GM20000 (cell line): ENCODE data around the gene DAG1.

ENCODE experiments used
- DNase-seq: peaks from one replicate; pipeline ENCODE4 v3.0.0; 2012; ENCODE audit warnings: low spot score
- TF ChIP-seq, protein P1 (sequence below): IDR thresholded peaks from 2 replicates; pipeline ENCODE4 v1.5.1; 2012; ENCODE audit warnings: mild to moderate bottlenecking, control low read depth; ENCODE audit errors: extremely low read depth, missing control alignments

Gene DAG1

DNA sequence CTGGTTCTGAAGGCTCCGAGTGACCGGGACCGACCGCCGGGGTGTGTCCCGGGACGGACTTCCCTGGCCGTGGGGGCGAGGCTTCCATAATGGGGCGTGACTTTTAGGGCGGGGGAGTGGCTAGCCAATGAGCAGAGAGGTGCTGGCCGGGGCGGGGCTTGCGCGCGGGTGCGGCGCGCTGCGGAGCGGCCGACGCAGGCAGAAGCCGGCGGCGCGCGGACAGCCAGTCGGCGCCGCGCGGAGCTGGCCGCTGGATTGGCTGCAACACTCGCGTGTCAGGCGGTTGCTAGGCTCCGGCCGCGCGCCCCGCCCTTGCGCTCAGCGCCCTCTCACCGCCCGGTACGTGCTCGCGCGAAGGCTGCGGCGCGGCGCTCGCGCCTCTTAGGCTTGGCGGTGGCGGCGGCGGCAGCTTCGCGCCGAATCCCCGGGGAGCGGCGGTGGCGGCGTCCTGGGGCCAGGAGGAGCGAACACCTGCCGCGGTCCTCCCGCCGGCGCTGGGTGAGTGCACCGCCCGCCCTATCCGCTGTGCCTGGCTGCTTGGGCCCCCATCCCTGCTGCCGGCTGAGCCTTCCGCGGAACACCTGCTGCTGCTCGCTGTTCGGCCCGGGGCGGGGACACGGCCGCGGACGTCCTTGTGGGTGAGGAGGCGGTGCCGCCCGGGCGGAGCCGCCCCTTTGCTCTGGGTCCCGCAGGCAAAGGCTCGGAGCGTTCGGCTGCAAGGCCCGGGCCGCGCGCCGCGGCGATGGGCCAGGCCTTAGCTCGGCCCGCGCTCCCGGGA is at the start of gene DAG1:
DAG1 (plus strand) TSS at position 332 of the 778 bp plus-strand sequence. CDS start 40,268 bp downstream, outside the sequence.
- peak; percentile 99 for DNase-seq
- TF ChIP-seq, protein P1, sequence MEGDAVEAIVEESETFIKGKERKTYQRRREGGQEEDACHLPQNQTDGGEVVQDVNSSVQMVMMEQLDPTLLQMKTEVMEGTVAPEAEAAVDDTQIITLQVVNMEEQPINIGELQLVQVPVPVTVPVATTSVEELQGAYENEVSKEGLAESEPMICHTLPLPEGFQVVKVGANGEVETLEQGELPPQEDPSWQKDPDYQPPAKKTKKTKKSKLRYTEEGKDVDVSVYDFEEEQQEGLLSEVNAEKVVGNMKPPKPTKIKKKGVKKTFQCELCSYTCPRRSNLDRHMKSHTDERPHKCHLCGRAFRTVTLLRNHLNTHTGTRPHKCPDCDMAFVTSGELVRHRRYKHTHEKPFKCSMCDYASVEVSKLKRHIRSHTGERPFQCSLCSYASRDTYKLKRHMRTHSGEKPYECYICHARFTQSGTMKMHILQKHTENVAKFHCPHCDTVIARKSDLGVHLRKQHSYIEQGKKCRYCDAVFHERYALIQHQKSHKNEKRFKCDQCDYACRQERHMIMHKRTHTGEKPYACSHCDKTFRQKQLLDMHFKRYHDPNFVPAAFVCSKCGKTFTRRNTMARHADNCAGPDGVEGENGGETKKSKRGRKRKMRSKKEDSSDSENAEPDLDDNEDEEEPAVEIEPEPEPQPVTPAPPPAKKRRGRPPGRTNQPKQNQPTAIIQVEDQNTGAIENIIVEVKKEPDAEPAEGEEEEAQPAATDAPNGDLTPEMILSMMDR = no peak

DNA sequence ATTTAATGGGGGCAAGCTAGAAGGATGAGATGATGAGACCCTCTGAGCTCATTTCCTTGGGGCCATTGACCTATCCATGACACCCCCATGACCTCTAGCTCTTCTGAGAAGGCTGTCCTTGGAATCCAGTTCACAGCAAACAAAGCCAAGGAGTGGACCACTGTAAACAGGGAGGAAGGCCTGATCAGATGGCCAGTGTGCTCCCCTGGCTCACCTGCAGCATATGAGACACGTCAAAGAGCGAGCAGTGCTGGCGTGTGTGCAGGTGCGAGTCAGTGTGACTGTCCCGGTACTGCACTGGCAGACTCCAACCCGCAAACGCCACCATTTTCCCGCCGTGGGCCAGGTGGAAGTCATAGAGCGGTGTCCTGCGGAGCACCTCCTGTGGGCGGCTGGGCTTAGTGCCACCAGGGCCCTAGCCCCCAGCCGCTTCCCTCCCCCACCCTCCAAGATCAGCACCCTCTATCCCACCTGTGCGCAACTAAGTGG is 48.1 kb upstream of the DAG1 start:
- DNase-seq = no peak
- TF ChIP-seq, protein P1 = no peak

DNA sequence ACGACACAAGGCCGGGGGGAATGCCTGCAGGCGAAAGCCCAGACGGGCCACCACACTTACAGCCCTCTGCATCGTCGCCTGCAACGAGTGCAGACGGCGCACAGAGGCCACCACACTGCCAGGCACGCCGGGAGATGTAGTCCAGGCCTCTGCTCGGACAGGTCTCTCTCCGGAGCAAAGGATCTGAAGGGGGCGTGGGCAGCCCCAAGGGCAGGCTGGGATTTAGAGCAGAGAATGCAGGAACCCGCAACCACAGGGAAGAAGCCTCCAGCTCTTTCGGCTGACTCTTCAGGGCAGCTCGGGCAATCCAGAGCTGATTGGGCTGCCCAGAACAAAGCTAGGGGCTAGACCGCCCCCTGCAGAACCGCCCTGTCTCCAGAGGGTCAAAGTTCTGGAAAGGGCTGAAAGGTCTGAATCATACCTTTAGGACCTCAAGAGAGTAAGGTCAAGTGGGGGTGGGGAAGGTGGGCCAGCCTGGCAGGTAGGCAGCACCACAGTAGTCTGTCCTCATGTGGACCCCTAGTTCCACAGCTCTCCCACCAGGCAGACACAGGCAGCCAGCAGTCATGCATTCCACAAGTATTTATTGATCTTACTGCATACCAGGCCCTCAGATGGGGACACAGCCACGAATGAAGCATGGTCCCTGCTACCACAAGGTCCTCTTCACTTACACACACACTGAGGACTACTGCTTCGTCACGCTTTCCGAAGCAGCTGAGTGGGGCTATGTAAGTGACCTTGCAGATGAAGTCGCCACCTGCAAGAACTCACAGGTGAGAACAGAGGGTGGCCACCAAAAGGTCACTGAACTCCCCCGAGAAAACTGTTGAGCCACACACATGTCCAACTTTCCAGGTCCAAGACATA is 47.5 kb upstream of the DAG1 start, which contains the start of gene AMT:
AMT (minus strand) TSS at position 95 of the 870 bp plus-strand sequence; CDS start at position 72, 23 bp downstream.
- DNase-seq = no peak
- TF ChIP-seq, protein P1 = no peak

DNA sequence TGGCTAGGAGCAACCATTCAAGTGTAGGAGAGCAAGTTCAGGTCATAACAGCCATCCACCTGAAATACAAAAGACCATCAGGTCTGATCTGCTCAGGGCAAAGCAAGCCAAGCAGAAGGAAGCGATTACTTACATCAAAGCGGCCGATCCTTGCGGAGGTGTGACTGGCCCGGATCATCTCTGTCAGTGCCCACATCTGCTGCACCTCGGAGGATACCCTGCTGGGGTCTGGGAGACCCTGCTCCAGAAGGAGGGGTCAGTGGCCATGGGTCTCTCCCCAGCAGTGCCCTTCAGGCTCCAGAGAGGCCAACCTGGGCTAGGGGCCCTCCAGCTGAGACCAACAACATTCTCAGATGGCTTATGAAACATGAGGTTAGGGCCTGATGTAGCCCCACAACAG is 45.3 kb upstream of the DAG1 start:
- TF ChIP-seq, protein P1 = no peak
- no peak for DNase-seq

DNA sequence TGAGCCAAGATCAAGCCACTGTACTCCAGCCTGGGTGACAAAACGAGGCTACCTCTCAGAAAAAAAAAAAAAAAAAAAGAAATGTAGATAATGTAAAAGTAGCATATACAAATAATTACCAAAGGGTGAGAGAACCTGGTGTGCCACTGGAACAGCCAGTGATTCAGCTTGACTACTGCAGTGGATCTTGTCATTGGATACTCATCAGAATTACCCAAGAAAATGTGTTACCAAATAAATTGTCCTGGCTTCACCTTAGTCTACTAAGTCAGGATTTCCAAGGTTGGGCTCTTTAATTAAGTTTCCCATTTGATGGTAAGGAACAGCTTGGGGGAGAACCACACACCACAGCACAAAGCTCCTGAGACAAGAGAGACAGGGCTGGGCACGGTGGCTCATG is 42.5 kb upstream of the DAG1 start:
- TF ChIP-seq, protein P1 = no peak
- no peak for DNase-seq

DNA sequence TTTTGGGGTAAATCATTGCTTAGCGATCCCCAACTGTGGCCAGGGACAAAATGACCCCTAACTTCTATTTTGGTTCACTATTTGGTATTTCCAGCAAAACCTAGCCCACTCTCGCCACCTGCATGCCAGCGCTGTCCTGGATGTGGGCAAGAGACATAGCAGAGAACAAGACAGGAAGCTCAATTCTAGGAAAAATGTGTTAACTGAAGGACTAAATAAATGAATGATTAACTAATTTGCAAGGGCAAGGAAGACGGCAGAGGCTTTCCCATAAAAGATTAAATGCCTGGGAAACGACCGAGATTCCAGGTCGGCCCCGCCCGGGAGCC is 41.4 kb upstream of the DAG1 start:
- TF ChIP-seq, protein P1 = no peak
- DNase-seq = no peak

DNA sequence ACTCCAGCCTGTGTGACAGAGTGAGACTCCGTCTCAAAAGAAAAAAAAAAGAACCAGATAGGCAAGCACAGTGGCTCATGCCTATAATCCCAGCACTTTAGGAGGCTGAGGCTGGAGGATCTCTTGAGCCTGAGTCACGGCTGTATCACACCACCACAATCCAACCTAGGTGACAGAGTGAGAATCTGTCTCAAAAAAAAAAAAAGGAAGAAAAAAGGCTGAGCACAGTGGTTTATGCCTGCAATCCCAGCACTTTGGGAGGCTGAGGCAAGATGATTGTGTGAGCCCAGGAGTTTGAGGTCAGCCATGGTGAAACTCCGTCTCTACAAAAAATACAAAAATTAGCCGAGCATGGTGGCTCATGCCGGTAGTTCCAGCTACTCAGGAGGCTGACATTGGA is 35.3 kb upstream of the DAG1 start:
- DNase-seq = no peak

More for the DNA sequence above, 35.3 kb upstream of the DAG1 start:
- TF ChIP-seq, protein P1 = no peak
